B cell (primary cell): ENCODE data around the gene LCE1F. TPM values are rescaled to one million over a fixed set of nuclear protein-coding genes. Genes with fewer than 3 reads are reported as not detected.

Experiments used
- ATAC-seq: fragments of 200-7000 bp; cut with Tn5 transposase; one replicate; pipeline ENCODE4 v1.10.0; 2021; ENCODE audit warnings: low read depth, mild to moderate bottlenecking, moderate number of reproducible peaks, moderate library complexity
- CTCF ChIA-PET: fragments of 350-600 bp; sonication (Branson Sonifier 250); formaldehyde crosslinking; loops from one replicate; lab custom pipeline; 2021; ENCODE audit warnings: antibody characterized with exemption, inconsistent platforms; lab: Charles Lee
- POLR2A ChIA-PET: fragments of 350-600 bp; sonication (Branson Sonifier 250); formaldehyde crosslinking; loops from one replicate; lab custom pipeline; 2021; ENCODE audit warnings: antibody characterized with exemption; lab: Charles Lee
- DNase-seq: peaks from one replicate; pipeline ENCODE4 v3.0.0; 2013
- H2AFZ ChIP-seq: 2 replicates; pipeline ENCODE4 v1.6.1; 2012; ENCODE audit warnings: mild to moderate bottlenecking, low read depth, low read length; ENCODE audit not compliant: insufficient read depth, poor library complexity, severe bottlenecking
- H3K27ac ChIP-seq, 2 donors: 1 replicate in 1 of 2; 2 replicates in 1 of 2; pipeline ENCODE4 v1.5.1; 2012 to 2013; ENCODE audit warnings: low read length in 2 of 2, mild to moderate bottlenecking in 2 of 2, moderate library complexity in 1 of 2
- H3K27me3 ChIP-seq, 4 experiments: fragments of 200-600 bp in 1 of 4; sonication (generic) in 1 of 4; replicated peaks in 1 of 4; 1 replicate in 2 of 4; 2 replicates in 2 of 4; pipeline versions ENCODE4 v1.6.1 to v1.7.0; 2013 to 2016; ENCODE audit warnings: low read length in 3 of 4, mild to moderate bottlenecking in 2 of 4, mixed read lengths in 1 of 4, moderate library complexity in 1 of 4; ENCODE audit not compliant: insufficient read depth in 4 of 4, control insufficient read depth in 3 of 4; ENCODE audit errors: control extremely low read depth in 1 of 4
- H3K36me3 ChIP-seq, 2 experiments: replicated peaks in 1 of 2; 1 replicate in 1 of 2; 2 replicates in 1 of 2; pipeline versions ENCODE4 v1.6.1 to v1.7.1; 2013; ENCODE audit warnings: low read length in 1 of 2; ENCODE audit not compliant: insufficient read depth in 2 of 2, control insufficient read depth in 1 of 2; ENCODE audit errors: control extremely low read depth in 1 of 2, extremely low read depth in 1 of 2
- H3K4me1 ChIP-seq, 2 donors: fragments of 200-600 bp in 1 of 2; sonication (generic) in 1 of 2; 1 replicate in 1 of 2; 2 replicates in 1 of 2; pipeline versions ENCODE4 v1.5.1 to v1.6.1; 2013 to 2017; ENCODE audit warnings: low read length in 2 of 2; ENCODE audit not compliant: control insufficient read depth in 2 of 2, insufficient read depth in 2 of 2
- H3K4me2 ChIP-seq: replicated peaks from 2 replicates; pipeline ENCODE3; 2012; ENCODE audit warnings: mild to moderate bottlenecking, low read depth, low read length; ENCODE audit not compliant: poor library complexity, severe bottlenecking
- H3K4me3 ChIP-seq, 5 experiments: fragments of 200-600 bp in 1 of 5; sonication (generic) in 1 of 5; 1 replicate in 3 of 5; 2 replicates in 2 of 5; pipeline versions ENCODE4 v1.5.1 to v1.7.0; 2011 to 2016; ENCODE audit warnings: low read length in 4 of 5, mild to moderate bottlenecking in 4 of 5, low read depth in 2 of 5, control low read depth in 1 of 5, moderate library complexity in 1 of 5; ENCODE audit not compliant: insufficient read depth in 1 of 5; ENCODE audit errors: control extremely low read depth in 1 of 5, extremely low read depth in 1 of 5
- H3K79me2 ChIP-seq: fragments of 200-600 bp; sonication (generic); one replicate; pipeline ENCODE4 v1.6.0; 2016; ENCODE audit warnings: low read length; ENCODE audit not compliant: control insufficient read depth, insufficient read depth
- H3K9ac ChIP-seq: fragments of 200-600 bp; sonication (generic); 2 replicates; pipeline ENCODE4 v1.6.1; 2017; ENCODE audit warnings: mild to moderate bottlenecking, low read length, moderate library complexity
- H3K9me3 ChIP-seq, 3 donors: one replicate each; pipeline versions ENCODE4 v1.6.1 to v1.7.1; 2013; ENCODE audit warnings: low read length in 2 of 3; ENCODE audit not compliant: control insufficient read depth in 2 of 3, insufficient read depth in 1 of 3; ENCODE audit errors: control extremely low read depth in 1 of 3
- H4K20me1 ChIP-seq: 2 replicates; pipeline ENCODE4 v1.6.0; 2012; ENCODE audit warnings: mild to moderate bottlenecking, low read length; ENCODE audit not compliant: insufficient read depth, control insufficient read depth, poor library complexity, severe bottlenecking
- H3K27ac Mint-ChIP-seq: one replicate; pipeline ENCODE4 v1.8.0; 2021; ENCODE audit warnings: mixed read lengths
- H3K27me3 Mint-ChIP-seq: one replicate; pipeline ENCODE4 v1.8.0; 2021; ENCODE audit warnings: mixed read lengths
- H3K4me1 Mint-ChIP-seq: one replicate; pipeline ENCODE4 v1.8.0; 2021; ENCODE audit warnings: mixed read lengths
- H3K4me3 Mint-ChIP-seq: one replicate; pipeline ENCODE4 v1.8.0; 2021; ENCODE audit warnings: mixed read lengths
- H3K9me3 Mint-ChIP-seq: one replicate; pipeline ENCODE4 v1.8.0; 2022; ENCODE audit warnings: mixed read lengths; ENCODE audit not compliant: insufficient read depth
- EZH2 ChIP-seq: IDR thresholded peaks from 2 replicates; pipeline ENCODE4 v1.6.1; 2012; ENCODE audit warnings: borderline replicate concordance, low read depth, mild to moderate bottlenecking, moderate library complexity, low read length; ENCODE audit not compliant: insufficient read depth, poor library complexity, severe bottlenecking
- WGBS: methylation state at CpG from one replicate; pipeline ENCODE4 v1.1.5; 2013; ENCODE audit warnings: missing lambda C conversion rate; ENCODE audit not compliant: insufficient coverage; 5-methylcytosine and 5-hydroxymethylcytosine counted together
- intact Hi-C: fragments of 100-400 bp; cut with micrococcal nuclease; formaldehyde crosslinking; loops from one replicate; pipeline ENCODE4 v1.10.0; 2022
- polyA plus RNA-seq: library from polyadenylated mRNA; depleted of rRNA; stranded (reverse); fragments of >200 nt; gene quantifications from 2 replicates; pipeline ENCODE4 v1.2.3, GENCODE V29; 2012
- total RNA-seq, 2 donors: library from RNA; stranded (reverse); fragments of 120-200 nt in 1 of 2; gene quantifications; 1 replicate in 1 of 2; 2 replicates in 1 of 2; pipeline versions ENCODE4 v1.2.3 to v1.2.4, GENCODE V29; 2013 to 2022
- TF ChIP-seq, protein P1 (sequence below): fragments of 200-600 bp; IDR thresholded peaks from one replicate; pipeline ENCODE4 v1.8.0; 2022; ENCODE audit warnings: antibody characterized with exemption, mild to moderate bottlenecking

LCE1F gene
- total and polyA plus RNA-seq, 2 donors (not counting 1 experiment from before 2014, with no cell fraction given) = not detected

GRCh38 chr1:152747831-152748230, 27.1 kb upstream of the LCE1F start:
- H3K4me3 ChIP-seq = no peak overlapping the region
- peaks cover 0 to under 1% (median 0%) of the 10 kb centered on the region in 4 experiments for H3K27me3 ChIP-seq
- H3K9me3 ChIP-seq = no peaks in the 10 kb centered on the region
- no peak overlapping the region for H2AFZ ChIP-seq
- peaks cover 32% of the 10 kb centered on the region for H3K27me3 Mint-ChIP-seq
- no peaks in the 10 kb centered on the region for H4K20me1 ChIP-seq
- H3K4me1 Mint-ChIP-seq = no peaks in the 10 kb centered on the region
- H3K27ac Mint-ChIP-seq = no peak overlapping the region
- no CpG with 5 or more reads among the region's 1 CpG for WGBS
- no peak overlapping the region for H3K4me2 ChIP-seq
- intact Hi-C loops = no loop called here
- no peak overlapping the region for H3K4me3 Mint-ChIP-seq
- H3K9ac ChIP-seq = no peak overlapping the region
- H3K9me3 Mint-ChIP-seq = no peaks in the 10 kb centered on the region
- no peaks in the 10 kb centered on the region for H3K36me3 ChIP-seq
- DNase-seq (no peak), ATAC-seq (no peak)
- ChIA-PET CTCF (no interaction called here), POLR2A (no interaction called here)
- TF ChIP-seq EZH2 = no peak
- TF ChIP-seq, protein P1, sequence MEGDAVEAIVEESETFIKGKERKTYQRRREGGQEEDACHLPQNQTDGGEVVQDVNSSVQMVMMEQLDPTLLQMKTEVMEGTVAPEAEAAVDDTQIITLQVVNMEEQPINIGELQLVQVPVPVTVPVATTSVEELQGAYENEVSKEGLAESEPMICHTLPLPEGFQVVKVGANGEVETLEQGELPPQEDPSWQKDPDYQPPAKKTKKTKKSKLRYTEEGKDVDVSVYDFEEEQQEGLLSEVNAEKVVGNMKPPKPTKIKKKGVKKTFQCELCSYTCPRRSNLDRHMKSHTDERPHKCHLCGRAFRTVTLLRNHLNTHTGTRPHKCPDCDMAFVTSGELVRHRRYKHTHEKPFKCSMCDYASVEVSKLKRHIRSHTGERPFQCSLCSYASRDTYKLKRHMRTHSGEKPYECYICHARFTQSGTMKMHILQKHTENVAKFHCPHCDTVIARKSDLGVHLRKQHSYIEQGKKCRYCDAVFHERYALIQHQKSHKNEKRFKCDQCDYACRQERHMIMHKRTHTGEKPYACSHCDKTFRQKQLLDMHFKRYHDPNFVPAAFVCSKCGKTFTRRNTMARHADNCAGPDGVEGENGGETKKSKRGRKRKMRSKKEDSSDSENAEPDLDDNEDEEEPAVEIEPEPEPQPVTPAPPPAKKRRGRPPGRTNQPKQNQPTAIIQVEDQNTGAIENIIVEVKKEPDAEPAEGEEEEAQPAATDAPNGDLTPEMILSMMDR = no peak
- H3K79me2 ChIP-seq = no peaks in the 10 kb centered on the region
- no peak overlapping the region for H3K27ac ChIP-seq
- H3K4me1 ChIP-seq = no peaks in the 10 kb centered on the region

- no peaks in the 10 kb centered on the region for H3K36me3 ChIP-seq
- Mint-ChIP-seq H3K27me3 (peaks cover 35% of the 10 kb centered on the region), H3K9me3 (no peaks in the 10 kb centered on the region), H3K27ac (no peak overlapping the region), H3K4me1 (no peaks in the 10 kb centered on the region), H3K4me3 (no peak overlapping the region)
- WGBS = 75% methylated on average over 1 of the region's 1 CpG
- no peaks in the 10 kb centered on the region for H3K4me1 ChIP-seq
- H3K79me2 ChIP-seq = no peaks in the 10 kb centered on the region
- ATAC-seq (no peak), DNase-seq (no peak)
- ChIA-PET CTCF (no interaction called here), POLR2A (no interaction called here)
- H2AFZ ChIP-seq = no peak overlapping the region
- H3K9ac ChIP-seq = no peak overlapping the region
- no peak overlapping the region for H3K4me2 ChIP-seq
- H3K27me3 ChIP-seq = no peaks in the 10 kb centered on the region
- no peaks in the 10 kb centered on the region for H4K20me1 ChIP-seq
- H3K9me3 ChIP-seq = no peaks in the 10 kb centered on the region
- no peak overlapping the region for H3K27ac ChIP-seq
- intact Hi-C loops = no loop called here
- TF ChIP-seq, protein P1 = no peak
- no peak for TF ChIP-seq EZH2
- no peak overlapping the region for H3K4me3 ChIP-seq
These were observed 22.7 kb upstream of the LCE1F start for GRCh38 chr1:152752225-152752624.
